ENCODE results near the gene MT1M. TPM values are rescaled to one million over a fixed set of nuclear protein-coding genes. Genes with fewer than 3 reads are reported as not detected.

Gene MT1M
- total and polyA plus RNA-seq, 2 of the 4 experiments (the other 2 are of a cell fraction) = 0.10 TPM; not detected in 1

- Histone ChIP-seq H2AK5ac (ENCODE audit: low read depth, low read length) (no peak overlapping the region), H3K9ac (ENCODE audit: low read depth, low read length) (no peak overlapping the region), H3K56ac (ENCODE audit: extremely low read depth, insufficient read depth, low read length) (no peak overlapping the region), H3K14ac (replicated peaks; ENCODE audit: low read depth, low read length) (no peak overlapping the region), H3K36me3 (ENCODE audit: control insufficient read depth, insufficient read depth, low read length) (no peaks in the 10 kb centered on the region), H3K4ac (ENCODE audit: low read depth, low read length) (no peak overlapping the region), H3K9me1 (ENCODE audit: insufficient read depth, low read length) (peaks cover 3% of the 10 kb centered on the region; the same call in 1 of the 2 replicates), H3K23ac (ENCODE audit: low read depth, low read length) (no peak overlapping the region), H3K4me3 (ENCODE audit: insufficient read depth, low read depth, low read length) (no peak overlapping the region), H2BK20ac (ENCODE audit: low read depth, low read length) (no peak overlapping the region), H3K18ac (ENCODE audit: low read depth, low read length) (no peak overlapping the region), H3K79me1 (ENCODE audit: low read depth in 1 of 2, low read length in 2 of 2) (no peaks in the 10 kb centered on the region), H2BK15ac (ENCODE audit: low read depth, low read length) (no peak overlapping the region), H3K4me2 (ENCODE audit: low read depth, low read length) (no peak overlapping the region), H4K5ac (ENCODE audit: low read depth, low read length) (no peak overlapping the region), H2AK9ac (replicated peaks; ENCODE audit: low read depth, low read length, poor library complexity) (no peak overlapping the region), H4K91ac (ENCODE audit: insufficient read depth, low read depth, low read length) (no peak overlapping the region), H2AFZ (replicated peaks; ENCODE audit: low read length, poor library complexity) (no peak overlapping the region), H3K9me3 (ENCODE audit: control insufficient read depth, insufficient read depth, low read length) (no peaks in the 10 kb centered on the region), H2BK5ac (ENCODE audit: low read depth, low read length, poor library complexity, severe bottlenecking) (no peak overlapping the region), H4K20me1 (ENCODE audit: insufficient read depth, low read length) (no peaks in the 10 kb centered on the region), H3K27me3 (ENCODE audit: control insufficient read depth, insufficient read depth, low read length) (peaks cover 73% of the 10 kb centered on the region), H4K8ac (ENCODE audit: low read depth in 2 of 2, low read length in 2 of 2) (no peak overlapping the region), H3K4me1 (ENCODE audit: control insufficient read depth, insufficient read depth, low read length) (peaks cover 2% of the 10 kb centered on the region; the same call in 1 of the 2 replicates), H2BK120ac (ENCODE audit: low read depth, low read length) (no peak overlapping the region), H3K27ac (ENCODE audit: insufficient read depth, low read length) (no peak overlapping the region)
- no TSS peak for BruUV-seq (replicated peaks)
- TF ChIP-seq SMC3 (IDR thresholded peaks at IDR 0.05; ENCODE audit: low read depth, low read length) = no peak
- TF ChIP-seq, protein P1, sequence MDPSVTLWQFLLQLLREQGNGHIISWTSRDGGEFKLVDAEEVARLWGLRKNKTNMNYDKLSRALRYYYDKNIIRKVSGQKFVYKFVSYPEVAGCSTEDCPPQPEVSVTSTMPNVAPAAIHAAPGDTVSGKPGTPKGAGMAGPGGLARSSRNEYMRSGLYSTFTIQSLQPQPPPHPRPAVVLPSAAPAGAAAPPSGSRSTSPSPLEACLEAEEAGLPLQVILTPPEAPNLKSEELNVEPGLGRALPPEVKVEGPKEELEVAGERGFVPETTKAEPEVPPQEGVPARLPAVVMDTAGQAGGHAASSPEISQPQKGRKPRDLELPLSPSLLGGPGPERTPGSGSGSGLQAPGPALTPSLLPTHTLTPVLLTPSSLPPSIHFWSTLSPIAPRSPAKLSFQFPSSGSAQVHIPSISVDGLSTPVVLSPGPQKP (IDR thresholded peaks at IDR 0.05; ENCODE audit: borderline replicate concordance, low read depth, low read length) = no peak
- TF ChIP-seq RCOR1 (IDR thresholded peaks at IDR 0.05; ENCODE audit: insufficient replicate concordance, low read length) = no peak
- no peak for TF ChIP-seq CHD1 (IDR thresholded peaks at IDR 0.05; ENCODE audit: low read depth, low read length)
- no peak for TF ChIP-seq BHLHE40 (IDR thresholded peaks at IDR 0.05; ENCODE audit: low read depth, low read length)
- TF ChIP-seq MAFK (IDR thresholded peaks at IDR 0.05; ENCODE audit: low read depth, low read length) = no peak
- TF ChIP-seq RFX5 (IDR thresholded peaks at IDR 0.05; ENCODE audit: low read depth, low read length) = no peak
- no peak for TF ChIP-seq MAZ (IDR thresholded peaks at IDR 0.05; ENCODE audit: borderline replicate concordance, low read depth, low read length)
- TF ChIP-seq NFE2L2 (IDR thresholded peaks at IDR 0.05; ENCODE audit: low read depth, low read length) = no peak
- TF ChIP-seq CEBPB (IDR thresholded peaks at IDR 0.05; ENCODE audit: low read depth, low read length) = no peak
- TF ChIP-seq MXI1 (IDR thresholded peaks at IDR 0.05; ENCODE audit: borderline replicate concordance, low read depth, low read length) = no peak
- no peak for TF ChIP-seq CTCF (conservative IDR thresholded peaks at IDR 0.05; ENCODE audit: low read depth, low read length)
- no peak for TF ChIP-seq POLR2A (IDR thresholded peaks at IDR 0.05; ENCODE audit: low read depth, low read length)
- TF ChIP-seq USF2 (IDR thresholded peaks at IDR 0.05; ENCODE audit: low read depth, low read length) = no peak
- no peak for TF ChIP-seq FOS (IDR thresholded peaks at IDR 0.05; ENCODE audit: low read depth, low read length)
- TF ChIP-seq RAD21 (IDR thresholded peaks at IDR 0.05; ENCODE audit: low read length) = no peak
- dilution Hi-C loops (cut with HindIII; ENCODE audit: low sequenced_read_pairs, unreplicated experiment) (no loop called here), in situ Hi-C loops (cut with MboI; ENCODE audit: low sequenced_read_pairs) (no loop called here), intact Hi-C loops (cut with micrococcal nuclease) (no loop called here)
- ChIA-PET POLR2A (ENCODE audit: unreplicated experiment) (interaction anchor here (0.6 to 0.7 kb wide), 2 partner anchors 29 to 127 kb away, joined by 6 to 9 read pairs; partner anchors contain the start of gene MT1X), CTCF (no interaction called here)
- no CpG with 5 or more reads among the region's 7 CpGs for WGBS, 2 experiments (ENCODE audit: extremely low coverage in 2 of 2, insufficient read length in 1 of 2)
- ATAC-seq (ENCODE audit: low read depth) (no peak), DNase-seq (no peak)
These were observed 20.8 kb downstream of the MT1M start for GRCh38 chr16:56653218-56653617.
